NCI-H524 treated with DMSO at 0.1 percent for 48 hours (cell line): ENCODE data around the gene ZNF414.
A peak's percentile ranks its signal among the peaks of the same experiment; 100 is the strongest.
"Not testable (repeated sequence)": the region's sequence is repeated elsewhere in the genome, so short reads cannot be mapped to it uniquely, and the experiment has no call there.

Source experiments
- DNase-seq: peaks from one replicate; lab custom pipeline; 2025; lab: John Stamatoyannopoulos, UW

Gene ZNF414, protein sequence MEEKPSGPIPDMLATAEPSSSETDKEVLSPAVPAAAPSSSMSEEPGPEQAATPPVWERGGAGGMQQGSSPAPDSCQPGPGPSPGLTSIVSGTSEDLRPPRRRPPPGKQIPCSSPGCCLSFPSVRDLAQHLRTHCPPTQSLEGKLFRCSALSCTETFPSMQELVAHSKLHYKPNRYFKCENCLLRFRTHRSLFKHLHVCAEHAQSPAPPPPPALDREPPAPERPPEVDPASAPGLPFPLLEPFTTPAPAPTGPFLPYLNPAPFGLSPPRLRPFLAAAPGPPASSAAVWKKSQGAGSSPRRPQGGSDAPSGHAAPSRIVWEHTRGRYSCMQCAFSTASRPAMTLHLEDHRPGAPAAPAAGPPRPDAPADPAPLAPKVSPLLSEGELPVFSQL

DNA sequence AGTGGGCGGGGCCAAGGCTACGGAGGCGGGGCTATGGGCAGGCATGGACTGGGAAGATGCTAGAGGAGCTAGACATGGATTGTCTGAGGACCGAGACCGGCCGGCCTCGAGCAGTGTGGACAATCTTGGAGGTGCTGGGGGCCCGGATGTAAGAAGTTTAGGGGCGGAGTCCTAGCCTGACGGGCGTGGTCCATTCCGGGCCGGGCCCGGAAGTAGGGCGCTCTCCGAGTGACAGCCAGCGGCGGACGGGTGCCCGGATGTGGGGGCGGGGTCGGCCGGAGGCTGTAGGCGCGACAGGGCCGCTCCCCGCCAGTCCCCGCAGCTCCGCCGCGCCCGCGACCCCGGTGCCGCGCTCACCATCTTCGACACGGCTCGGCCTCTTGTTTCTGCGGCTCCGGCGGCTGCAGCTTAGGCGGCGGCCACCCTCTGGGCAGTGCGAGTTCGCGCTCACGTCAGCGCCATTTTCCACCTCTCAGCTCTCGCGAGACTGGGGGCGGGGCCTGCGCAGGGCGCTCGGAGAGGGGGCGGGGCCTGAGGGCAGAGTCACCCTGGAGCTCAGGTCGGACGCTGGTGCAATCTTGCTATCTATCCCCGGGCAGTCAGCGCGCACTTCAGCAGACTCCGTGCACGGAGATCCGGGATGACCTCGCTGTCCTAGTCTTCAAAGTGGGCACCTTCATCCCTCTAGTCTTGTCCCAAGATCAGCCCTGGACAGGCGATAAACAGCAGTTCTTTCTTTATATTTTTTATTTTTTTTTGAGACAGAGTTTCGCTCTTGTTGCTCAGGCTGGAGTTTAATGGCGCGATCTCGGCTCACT is at the start of gene ZNF414:
TSS of gene ZNF414 (minus strand) at position 481 of the 818 bp plus-strand sequence. CDS start at position 360, 121 bp downstream.
- peak; percentile 96 for DNase-seq

DNA sequence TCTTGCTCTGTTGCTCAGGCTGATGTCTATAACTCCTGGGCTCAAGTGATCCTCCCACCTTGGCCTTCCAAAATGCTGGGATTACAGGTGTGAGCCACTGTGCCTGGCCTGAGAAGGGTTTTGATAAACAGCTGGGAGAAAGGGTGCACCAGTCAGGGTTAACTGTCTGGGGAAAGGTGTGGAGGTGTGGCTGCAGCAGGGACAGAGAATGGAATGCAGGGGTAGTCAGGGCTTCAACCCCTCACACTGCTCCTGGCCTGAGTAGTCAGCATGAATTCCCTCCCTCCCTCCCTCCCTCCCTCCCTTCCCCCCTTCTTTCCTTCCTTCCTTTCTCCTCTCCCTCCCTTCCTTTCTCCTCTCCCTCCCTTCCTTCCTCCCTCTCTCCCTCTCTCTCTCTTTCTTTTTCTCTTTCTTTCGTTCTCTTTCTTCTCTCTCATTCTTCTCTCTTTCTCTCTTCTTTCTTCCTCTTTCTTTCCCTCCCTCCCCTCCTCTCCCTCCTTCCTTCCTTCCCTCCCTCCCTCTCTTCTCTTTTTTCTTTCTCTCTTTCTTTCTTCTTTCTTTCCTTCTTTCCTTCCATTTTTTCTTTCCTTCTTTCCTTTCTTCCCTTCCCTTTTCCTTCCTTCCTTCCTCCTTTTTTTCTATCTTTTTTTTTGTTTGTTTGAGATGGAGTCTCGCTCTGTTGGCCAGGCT is 47.3 kb upstream of the ZNF414 start:
- no peak for DNase-seq

DNA sequence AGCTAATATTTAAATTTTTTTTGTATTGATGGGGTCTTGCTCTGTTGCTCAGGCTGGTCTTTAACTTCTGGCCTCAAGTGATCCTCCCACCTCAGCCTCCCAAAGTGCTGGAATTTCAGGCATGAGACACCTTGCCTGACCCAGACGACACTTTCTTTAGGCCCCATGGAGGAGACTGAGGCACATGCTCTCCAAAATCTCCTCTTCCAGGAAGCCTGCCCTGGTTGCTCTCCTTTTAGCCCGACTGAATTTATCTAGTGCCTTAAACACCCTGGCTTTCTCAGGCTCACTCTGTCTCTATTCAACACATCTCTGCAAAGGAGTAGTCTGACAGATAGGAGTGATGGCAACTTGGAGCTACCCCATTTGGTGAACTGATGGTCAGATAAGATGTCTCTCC is 44.4 kb upstream of the ZNF414 start:
- DNase-seq, result no peak

DNA sequence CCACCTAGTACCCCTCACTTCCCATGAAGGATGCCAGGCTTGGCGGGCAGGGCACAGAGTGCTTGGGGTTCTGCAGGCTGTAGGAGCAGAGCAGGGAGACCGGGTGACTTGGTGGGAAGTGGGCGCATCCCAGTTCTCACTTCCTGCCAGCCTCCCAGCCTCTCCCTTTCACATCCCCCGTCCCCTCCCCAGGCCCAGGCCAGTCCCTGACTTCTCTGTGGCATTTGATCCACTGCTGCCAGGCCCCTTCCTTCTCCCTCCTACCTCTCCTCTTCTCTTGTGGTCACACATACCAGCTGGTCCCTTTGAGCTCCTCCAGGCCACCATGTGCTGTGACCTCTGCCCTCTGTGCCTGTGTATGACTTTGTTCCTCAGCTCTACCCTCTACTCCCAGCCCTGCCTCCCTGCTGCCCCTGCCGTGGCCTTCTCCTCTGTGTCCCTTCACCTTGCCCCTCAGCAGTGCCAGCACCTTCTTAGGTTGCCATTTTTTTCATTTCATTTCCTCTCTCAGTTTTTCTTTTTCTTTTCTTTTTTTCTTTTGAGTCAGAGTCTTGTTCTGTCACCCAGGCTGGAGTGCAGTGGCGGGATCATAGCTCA is 43.8 kb upstream of the ZNF414 start:
- no peak for DNase-seq

DNA sequence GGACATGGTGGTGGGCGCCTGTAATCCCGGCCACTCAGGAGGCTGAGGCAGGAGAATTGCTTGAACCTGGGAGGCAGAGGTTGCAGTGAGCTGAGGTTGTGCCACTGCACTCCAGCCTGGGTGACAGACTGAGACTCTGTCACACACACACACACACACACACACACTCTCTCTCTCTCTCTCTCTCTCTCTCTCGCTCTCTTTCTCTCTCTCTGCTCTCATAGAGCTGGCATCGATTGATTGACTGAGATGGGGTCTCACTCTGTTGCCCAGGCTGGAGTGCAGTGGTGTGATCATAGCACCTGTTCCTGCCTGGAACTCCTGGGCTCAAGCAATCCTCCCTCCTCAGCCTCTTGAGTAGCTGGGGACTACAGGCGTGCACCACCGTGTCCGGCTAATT is 39.8 kb upstream of the ZNF414 start:
- not testable (repeated sequence) for DNase-seq

DNA sequence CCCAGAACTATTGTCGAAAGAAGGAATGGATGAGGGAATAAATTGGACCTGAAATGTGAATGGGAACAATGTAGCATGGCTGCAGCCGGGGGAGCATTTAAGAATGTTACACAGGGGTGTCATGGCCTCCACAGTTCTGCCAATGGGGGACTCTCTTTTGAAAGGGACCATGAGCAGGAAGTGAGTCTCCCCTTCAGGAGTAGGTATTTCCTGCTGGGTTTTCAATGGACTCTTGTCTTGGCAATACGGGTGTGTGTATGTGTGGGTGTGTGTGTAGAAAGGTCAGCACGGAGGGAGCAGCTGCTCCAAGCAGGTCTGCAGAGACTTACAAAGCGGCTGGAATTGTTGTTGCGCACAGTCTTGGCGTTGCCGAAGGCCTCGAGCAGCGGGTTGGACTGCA is 38.8 kb upstream of the ZNF414 start:
- DNase-seq, result peak; percentile 11

DNA sequence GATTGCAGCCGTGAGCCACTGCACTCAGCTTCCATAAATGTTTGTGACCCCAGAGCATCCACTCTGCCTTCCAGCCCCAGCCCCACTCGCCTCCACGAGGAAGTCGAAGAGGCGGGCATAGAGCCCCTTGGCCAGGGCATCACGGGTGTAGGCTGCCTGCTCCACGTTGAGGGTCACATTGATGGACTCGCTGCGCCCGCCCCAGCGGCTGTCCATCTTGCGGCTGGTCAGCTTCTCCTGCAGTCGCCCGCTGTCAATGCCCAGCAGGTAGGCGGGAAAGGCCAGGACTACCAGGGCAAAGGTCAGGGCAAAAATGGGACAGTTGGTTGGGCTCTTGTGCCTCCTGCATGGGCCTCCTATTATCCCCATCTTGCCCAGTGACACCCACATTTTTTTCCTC is 36.1 kb upstream of the ZNF414 start:
- DNase-seq, result no peak

DNA sequence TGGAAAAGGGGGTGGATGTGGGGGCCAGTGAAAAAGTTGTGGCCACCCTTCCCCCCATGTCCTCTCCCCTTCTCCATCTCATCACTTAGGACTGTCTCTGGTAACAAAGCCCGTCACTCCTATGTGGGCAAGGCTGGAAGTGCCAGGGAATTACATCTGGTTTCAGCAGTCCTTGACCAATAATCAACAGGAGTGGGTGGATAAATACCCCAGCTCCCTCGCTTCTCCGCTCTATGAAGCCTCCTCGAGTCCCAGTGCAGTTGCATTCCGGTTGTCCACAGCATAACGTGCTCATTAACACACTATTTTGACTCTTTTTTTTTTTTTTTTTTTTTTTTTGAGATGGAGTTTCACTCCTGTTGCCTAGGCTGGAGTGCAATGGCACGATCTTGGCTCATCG is 31.8 kb upstream of the ZNF414 start:
- DNase-seq, result no peak

DNA sequence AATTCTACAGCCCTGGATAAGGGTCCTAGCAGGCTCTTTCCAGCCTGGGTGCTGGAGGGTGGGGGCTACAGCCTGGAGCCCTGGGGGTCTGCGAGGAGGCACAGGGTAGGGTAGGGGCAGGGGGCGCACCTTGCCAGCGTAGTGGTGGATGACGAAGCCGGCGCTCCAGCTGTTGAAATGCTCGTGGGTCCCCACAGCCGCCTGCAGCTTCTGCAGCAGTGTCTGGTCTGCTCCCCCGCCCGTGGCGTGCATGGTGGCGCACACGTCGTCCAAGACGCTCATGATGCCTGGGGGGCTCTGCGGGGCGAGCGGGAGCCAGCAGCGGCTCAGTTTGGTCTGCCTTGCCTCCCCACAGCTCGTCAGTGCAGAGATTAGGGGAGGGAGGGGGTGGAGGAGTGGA is 30.2 kb upstream of the ZNF414 start:
- no peak for DNase-seq

DNA sequence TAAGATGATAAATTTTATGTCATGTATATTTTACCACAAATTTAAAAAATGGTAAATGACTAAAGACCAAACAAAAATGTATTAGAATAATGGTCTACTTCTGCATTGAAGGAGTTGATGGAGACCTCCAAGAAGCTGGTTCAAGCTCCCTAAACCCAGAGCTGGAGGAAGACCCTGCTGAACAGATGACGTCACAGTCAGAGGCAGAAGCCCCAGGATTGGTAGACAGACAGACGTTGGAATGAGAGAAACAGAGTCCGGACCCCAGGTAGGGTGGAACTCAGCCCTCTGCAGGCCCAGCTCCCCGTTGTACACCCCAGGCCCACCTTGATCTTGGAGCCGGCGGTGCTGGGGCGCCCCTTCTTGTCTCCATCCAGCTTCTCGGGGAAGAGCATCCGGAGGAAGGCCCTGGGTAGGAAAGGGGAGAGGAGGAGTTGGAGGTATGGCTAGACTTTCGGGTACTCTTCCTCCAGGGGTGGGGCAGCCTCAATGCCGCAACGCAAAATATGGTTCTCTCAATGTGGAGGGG is 25.7 kb upstream of the ZNF414 start:
- DNase-seq, result no peak

DNA sequence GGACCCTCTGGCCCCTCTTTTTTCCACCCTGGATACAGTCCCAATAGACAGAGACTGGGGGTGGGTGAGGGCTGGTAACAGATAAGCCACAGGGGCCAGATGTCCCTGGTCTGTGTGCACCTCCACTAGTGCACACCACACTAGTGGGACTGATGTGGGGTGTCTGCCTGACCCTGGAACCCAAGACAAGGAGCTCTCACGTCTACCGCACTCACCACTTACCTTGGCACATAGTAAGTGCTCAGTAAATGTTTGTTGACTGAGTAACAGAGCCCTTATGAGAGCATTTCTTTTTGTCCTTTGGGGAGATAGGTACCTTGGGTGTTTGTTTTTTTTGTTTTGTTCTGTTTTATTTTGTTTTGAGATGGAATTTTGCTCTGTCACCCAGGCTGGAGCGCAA is 23.1 kb upstream of the ZNF414 start:
- no peak for DNase-seq

DNA sequence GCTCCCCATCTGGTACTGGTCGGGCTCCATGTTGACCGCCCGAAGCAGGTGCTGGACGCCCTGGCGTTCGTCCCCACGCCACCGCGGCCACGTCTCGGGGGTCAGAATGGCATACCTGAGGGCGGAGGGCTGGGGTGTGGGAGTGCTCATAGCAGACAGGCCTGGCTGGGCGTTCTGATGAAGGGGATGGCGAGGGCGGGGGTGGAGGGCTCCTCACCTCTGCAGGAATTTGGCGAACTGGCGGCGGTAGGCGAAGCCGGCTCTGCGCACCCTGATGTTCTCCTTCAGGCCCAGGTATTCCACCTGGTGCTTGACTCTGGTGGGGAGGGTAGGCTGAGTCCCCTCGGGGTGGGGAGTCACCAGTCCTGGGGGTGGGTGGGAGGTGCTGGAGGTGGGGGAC is 22.3 kb upstream of the ZNF414 start:
- no peak for DNase-seq

DNA sequence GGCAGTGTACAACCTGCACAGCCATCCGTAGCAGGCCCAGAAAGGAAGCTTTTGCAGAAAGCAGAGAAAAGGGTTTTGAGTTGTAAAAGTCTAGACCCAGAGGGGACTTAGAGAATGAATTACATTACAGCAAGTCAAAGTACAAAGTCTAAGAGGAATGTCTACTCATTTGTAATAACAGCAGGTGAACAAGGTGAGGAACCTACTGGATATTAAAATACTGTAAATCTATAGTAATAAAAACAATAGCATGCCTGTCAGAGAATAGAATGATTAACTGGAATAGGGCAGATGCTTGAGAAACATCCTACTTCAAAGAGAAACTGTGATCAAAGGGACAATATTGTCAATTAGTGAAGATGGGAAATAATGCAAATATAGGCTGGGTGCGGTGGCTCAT is 18.3 kb upstream of the ZNF414 start:
- no peak for DNase-seq

DNA sequence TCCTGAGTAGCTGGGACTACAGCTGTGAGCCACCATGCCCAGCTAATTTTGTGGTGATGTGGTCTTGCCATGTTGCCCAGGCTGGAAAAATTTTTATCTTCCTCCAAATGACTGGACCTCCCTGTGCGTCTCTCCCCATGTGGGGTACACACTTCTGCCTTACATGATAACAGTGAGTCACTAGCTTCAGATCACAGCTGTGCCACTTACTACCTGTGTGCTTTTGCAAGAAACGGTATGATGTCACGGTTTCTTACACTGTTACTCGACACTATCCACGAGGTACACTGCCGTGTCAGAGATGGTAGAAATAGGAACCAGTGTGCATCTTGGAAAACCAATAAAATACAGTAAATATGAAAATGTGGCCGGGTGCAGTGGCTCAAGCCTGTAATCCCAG is 17.5 kb upstream of the ZNF414 start:
- no peak for DNase-seq

DNA sequence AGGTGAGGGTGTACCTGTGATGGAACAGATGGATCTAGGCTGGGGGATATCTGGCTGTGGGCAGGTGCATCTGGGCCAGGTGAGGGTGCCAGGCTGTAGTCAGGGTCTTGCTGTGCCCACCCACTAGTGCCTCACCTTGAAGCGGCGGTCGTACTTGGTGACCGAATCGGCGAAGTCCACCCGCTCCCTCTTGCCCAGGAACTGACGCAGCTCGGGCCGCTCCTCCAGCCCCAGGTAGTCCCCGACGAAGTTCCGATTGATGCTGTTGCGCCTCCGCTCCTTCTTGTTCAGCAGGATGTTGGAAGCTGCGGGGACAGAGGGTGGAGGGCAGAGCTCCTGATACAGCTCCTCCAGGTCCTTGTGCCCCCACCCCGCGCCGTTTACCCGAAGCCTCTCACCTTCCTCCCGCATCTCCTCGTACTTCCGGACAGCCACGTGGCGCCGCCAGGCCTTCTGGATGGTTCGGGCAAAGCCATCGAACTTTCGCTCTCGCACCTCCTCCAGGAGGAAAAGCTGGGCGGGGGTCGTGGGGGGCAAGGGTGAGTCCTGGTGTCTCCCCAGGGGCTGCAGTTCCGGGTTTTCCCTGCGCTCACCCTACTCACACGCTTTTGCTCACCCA is 16.2 kb upstream of the ZNF414 start:
- no peak for DNase-seq

DNA sequence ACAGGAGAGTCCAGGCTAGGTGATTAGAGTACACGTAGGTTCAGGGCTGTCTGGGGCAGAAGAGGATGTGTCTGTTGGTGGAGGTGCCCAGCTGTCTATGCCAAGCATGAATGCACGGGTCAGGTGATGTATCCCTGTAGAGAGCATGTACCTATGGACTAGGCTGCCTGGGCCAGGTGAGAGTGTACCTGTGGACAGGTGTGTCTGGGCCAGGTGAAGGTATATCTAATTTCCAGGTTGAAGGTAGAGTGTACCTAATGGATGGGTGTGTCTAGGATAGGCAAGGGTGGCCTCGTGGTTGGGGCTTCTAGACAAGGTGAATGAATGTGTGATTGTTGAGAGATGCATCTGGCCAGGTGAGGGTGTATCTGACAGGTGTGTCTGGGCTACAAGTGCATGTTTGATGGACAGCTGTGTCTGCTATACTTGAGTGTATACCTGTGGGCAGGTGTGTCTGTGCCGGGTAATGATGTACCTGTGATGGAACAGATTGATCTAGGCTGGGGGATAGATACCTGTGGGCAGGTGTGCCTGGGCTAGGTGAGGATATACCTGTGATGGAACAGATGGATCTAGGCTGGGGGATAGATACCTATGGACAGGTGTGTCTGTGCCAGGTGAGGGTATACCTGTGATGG is 15.5 kb upstream of the ZNF414 start:
- DNase-seq, result no peak

DNA sequence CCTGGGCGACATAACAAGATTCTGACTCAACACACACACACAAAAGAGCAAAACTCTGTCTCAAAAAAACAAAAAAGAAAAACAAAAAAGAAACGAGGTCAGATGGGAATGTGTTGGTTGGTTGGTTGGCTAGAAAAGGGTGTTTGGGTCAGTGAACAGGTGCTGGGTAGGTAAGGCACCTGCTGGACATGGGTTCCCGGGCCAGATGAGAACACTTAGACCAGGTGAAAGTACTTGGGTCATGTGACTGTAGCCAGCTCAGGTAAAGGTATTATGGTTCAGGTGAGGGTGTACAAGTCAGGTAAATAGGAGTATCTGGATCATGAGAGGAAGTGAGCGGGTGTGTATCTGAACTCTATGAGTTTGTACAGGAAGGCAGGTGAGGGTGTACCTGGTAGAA is 14.5 kb upstream of the ZNF414 start:
- no peak for DNase-seq

DNA sequence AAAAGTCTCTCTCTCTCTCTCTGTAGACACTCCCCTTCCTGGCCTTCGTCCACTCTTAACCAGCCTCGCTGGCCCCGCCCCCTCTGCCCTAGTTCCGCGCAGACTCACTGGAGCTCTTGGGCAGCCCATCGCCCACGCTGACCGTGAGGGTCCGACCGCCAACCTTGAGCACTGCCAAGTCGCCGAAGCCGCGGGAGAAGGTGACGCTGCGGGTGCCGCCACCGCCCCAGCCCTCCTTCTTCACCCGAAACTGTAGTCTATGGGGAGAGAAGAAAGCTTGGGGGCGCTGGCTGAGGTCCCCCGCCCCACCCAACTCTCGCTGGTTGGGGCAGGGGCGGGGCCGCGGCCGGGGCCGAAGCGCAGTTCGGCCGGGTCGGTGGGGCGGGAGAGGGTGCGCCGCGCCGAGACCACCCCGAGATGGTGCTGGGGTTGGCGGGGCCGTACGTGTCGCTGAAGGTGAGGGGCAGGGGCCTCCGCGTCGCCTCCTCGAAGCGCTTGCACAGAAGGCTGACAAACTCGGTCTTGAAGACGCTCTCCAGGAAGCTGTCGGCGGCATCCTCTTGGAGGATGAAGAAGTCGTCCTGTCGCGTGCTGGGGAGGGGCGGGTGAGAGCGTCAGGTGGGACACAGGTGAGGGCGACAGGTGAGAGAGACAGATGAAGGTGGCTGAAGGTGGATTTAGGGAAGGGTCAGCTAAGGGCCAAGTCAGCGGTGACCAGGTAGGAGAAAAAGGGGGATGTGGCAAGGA is 12.6 kb upstream of the ZNF414 start:
- DNase-seq, result no peak

DNA sequence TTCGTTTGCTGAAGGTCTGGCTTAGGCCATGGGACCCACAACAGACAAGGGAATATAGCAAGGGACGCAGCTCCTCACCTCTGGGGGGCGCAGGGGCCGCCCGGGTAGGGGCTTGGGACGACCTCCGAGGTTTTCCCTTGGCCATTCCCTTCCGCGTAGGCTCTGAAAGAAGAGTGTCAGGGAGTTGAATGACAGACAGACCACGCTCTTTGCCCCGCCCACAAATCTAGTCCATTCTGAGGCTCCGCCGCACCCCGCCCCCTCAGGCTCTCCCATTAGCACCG is 11.4 kb upstream of the ZNF414 start:
- DNase-seq, result no peak

DNA sequence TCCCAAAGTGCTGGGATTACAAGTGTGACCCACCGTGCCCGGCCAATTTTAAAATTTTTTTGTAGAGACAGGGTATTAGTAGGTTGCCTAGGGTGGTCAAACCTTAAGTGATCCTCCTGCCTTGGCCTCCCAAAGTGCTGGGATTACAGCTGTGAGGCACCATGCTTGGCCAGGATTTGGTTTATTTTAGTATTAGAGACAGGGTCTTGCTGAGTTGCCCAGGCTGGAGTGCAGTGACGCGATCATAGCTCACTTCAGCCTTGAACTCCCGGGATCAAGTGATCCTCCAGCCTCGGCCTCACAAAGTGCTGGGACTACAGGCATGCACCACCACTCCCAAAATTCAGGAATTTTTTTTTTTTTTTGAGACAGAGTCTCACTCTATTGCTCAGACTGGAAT is 5.4 kb upstream of the ZNF414 start:
- DNase-seq, result no peak

DNA sequence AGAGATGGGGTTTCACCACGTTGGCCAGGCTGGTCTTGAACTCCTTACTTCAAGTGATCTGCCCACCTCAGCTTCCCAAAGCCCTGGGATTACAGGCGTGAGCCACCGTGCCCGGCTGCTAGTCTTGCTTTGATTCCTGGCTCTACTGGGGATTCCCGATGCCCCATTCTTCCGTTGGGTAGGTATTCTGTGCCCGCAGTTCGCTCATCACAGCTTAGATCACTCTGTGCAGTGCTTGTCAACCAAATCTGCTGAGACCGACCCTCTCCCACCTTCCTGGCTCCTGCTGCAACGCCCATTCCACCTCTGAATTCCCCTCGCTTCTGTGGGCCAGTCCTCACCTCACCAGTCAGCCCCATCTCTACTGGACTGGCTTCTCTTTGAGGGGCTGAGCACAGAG is 4.6 kb upstream of the ZNF414 start:
- DNase-seq, result no peak
